Measurements from ENCODE around the gene GP9.

Gene GP9

GRCh38 chr3:129021140-129021551 lies 39.4 kb upstream of the GP9 start:
- no peak overlapping the region for H3K4me2 ChIP-seq (ENCODE audit: low read length)
- H3K27me3 ChIP-seq (ENCODE audit: low read depth, low read length): peaks cover 7% of the 10 kb centered on the region
- no peak for TF ChIP-seq EZH2phosphoT487 (IDR thresholded peaks at IDR 0.05; ENCODE audit: low read depth)
- no peak for TF ChIP-seq CTCF (IDR thresholded peaks at IDR 0.05; ENCODE audit: low read depth, low read length)
- H3K27ac ChIP-seq (ENCODE audit: low read length): no peak overlapping the region
- no peak overlapping the region for H3K4me3 ChIP-seq (ENCODE audit: low read length)
- no peaks in the 10 kb centered on the region for H4K20me1 ChIP-seq (ENCODE audit: insufficient read depth, low read length)
- no peaks in the 10 kb centered on the region for H3K9me3 ChIP-seq (ENCODE audit: insufficient read depth, low read length)
- H3K79me2 ChIP-seq (ENCODE audit: low read length): no peaks in the 10 kb centered on the region
- no peak overlapping the region for H3K9ac ChIP-seq (ENCODE audit: low read length)
- H3K4me1 ChIP-seq (ENCODE audit: low read length): peaks cover 9% of the 10 kb centered on the region
- H2AFZ ChIP-seq (ENCODE audit: low read depth, low read length): no peak overlapping the region
- no peaks in the 10 kb centered on the region for H3K36me3 ChIP-seq (replicated peaks; ENCODE audit: low read depth, low read length)

- H3K79me2 ChIP-seq (ENCODE audit: low read length): no peaks in the 10 kb centered on the region
- H3K4me2 ChIP-seq (ENCODE audit: low read length): no peak overlapping the region
- H4K20me1 ChIP-seq (ENCODE audit: insufficient read depth, low read length): no peaks in the 10 kb centered on the region
- peaks cover 10% of the 10 kb centered on the region for H3K27me3 ChIP-seq (ENCODE audit: low read depth, low read length)
- H3K9me3 ChIP-seq (ENCODE audit: insufficient read depth, low read length): no peaks in the 10 kb centered on the region
- no peak overlapping the region for H3K9ac ChIP-seq (ENCODE audit: low read length)
- no peak overlapping the region for H2AFZ ChIP-seq (ENCODE audit: low read depth, low read length)
- H3K4me3 ChIP-seq (ENCODE audit: low read length): no peak overlapping the region
- no peak overlapping the region for H3K27ac ChIP-seq (ENCODE audit: low read length)
- H3K36me3 ChIP-seq (replicated peaks; ENCODE audit: low read depth, low read length): no peaks in the 10 kb centered on the region
- peaks cover 7% of the 10 kb centered on the region for H3K4me1 ChIP-seq (ENCODE audit: low read length)
- TF ChIP-seq CTCF (IDR thresholded peaks at IDR 0.05; ENCODE audit: low read depth, low read length) (no peak), EZH2phosphoT487 (IDR thresholded peaks at IDR 0.05; ENCODE audit: low read depth) (no peak)
Observed at GRCh38 chr3:129022114-129023007, 38.2 kb upstream of the GP9 start.

GRCh38 chr3:129023008-129023358 lies 37.6 kb upstream of the GP9 start:
- Histone ChIP-seq H3K9me3 (ENCODE audit: insufficient read depth, low read length) (no peaks in the 10 kb centered on the region), H3K27me3 (ENCODE audit: low read depth, low read length) (peaks cover 10% of the 10 kb centered on the region), H2AFZ (ENCODE audit: low read depth, low read length) (no peak overlapping the region), H3K4me3 (ENCODE audit: low read length) (no peak overlapping the region), H3K36me3 (replicated peaks; ENCODE audit: low read depth, low read length) (no peaks in the 10 kb centered on the region), H3K4me2 (ENCODE audit: low read length) (no peak overlapping the region), H3K27ac (ENCODE audit: low read length) (no peak overlapping the region), H3K79me2 (ENCODE audit: low read length) (no peaks in the 10 kb centered on the region), H4K20me1 (ENCODE audit: insufficient read depth, low read length) (no peaks in the 10 kb centered on the region), H3K9ac (ENCODE audit: low read length) (no peak overlapping the region), H3K4me1 (ENCODE audit: low read length) (peaks cover 10% of the 10 kb centered on the region)
- TF ChIP-seq EZH2phosphoT487 (IDR thresholded peaks at IDR 0.05; ENCODE audit: low read depth) (no peak), CTCF (IDR thresholded peaks at IDR 0.05; ENCODE audit: low read depth, low read length) (no peak)

GRCh38 chr3:129023909-129024308 lies 36.7 kb upstream of the GP9 start:
- Histone ChIP-seq H3K9me3 (ENCODE audit: insufficient read depth, low read length) (no peaks in the 10 kb centered on the region), H3K9ac (ENCODE audit: low read length) (no peak overlapping the region), H3K36me3 (replicated peaks; ENCODE audit: low read depth, low read length) (no peaks in the 10 kb centered on the region), H3K4me2 (ENCODE audit: low read length) (no peak overlapping the region), H3K4me1 (ENCODE audit: low read length) (peaks cover 10% of the 10 kb centered on the region), H3K79me2 (ENCODE audit: low read length) (no peaks in the 10 kb centered on the region), H2AFZ (ENCODE audit: low read depth, low read length) (no peak overlapping the region), H4K20me1 (ENCODE audit: insufficient read depth, low read length) (no peaks in the 10 kb centered on the region), H3K4me3 (ENCODE audit: low read length) (no peak overlapping the region), H3K27ac (ENCODE audit: low read length) (no peak overlapping the region), H3K27me3 (ENCODE audit: low read depth, low read length) (peaks cover 10% of the 10 kb centered on the region)
- TF ChIP-seq EZH2phosphoT487 (IDR thresholded peaks at IDR 0.05; ENCODE audit: low read depth): no peak
- TF ChIP-seq CTCF (IDR thresholded peaks at IDR 0.05; ENCODE audit: low read depth, low read length): peak; percentile 37

All from OCI-LY3 (cell line).